Measurements from ENCODE around the gene DHRSX.

- TF ChIP-seq YY1 (IDR thresholded peaks at IDR 0.05; ENCODE audit: insufficient read depth, insufficient read length) (no peak), SUZ12 (IDR thresholded peaks at IDR 0.05; ENCODE audit: extremely low read depth, insufficient read depth, insufficient read length) (no peak)
Observed at GRCh38 chrX:2383144-2383543, 117.6 kb downstream of the DHRSX start.
